Mesendoderm (in vitro differentiated cells): Measurements from ENCODE around the gene GLIS1.
A peak's percentile ranks its signal among the peaks of the same experiment; 100 is the strongest.
"Not testable (repeated sequence)": the region's sequence is repeated elsewhere in the genome, so short reads cannot be mapped to it uniquely, and the experiment has no call there.

Experiments
- DNase-seq: peaks from one replicate; pipeline ENCODE4 v3.0.0; 2013
- H2AK5ac ChIP-seq: 2 replicates; pipeline ENCODE4 v1.6.1; 2013; ENCODE audit warnings: low read length, inconsistent platforms
- H2BK120ac ChIP-seq: 2 replicates; pipeline ENCODE4 v1.6.1; 2013; ENCODE audit warnings: low read depth, mild to moderate bottlenecking, low read length, moderate library complexity, mixed read lengths
- H2BK15ac ChIP-seq: replicated peaks from 2 replicates; pipeline ENCODE4 v1.6.1; 2013; ENCODE audit warnings: low read depth, mild to moderate bottlenecking, moderate library complexity
- H2BK5ac ChIP-seq: 2 replicates; pipeline ENCODE4 v1.6.1; 2013; ENCODE audit warnings: low read length, inconsistent platforms
- H3K18ac ChIP-seq: 2 replicates; pipeline ENCODE4 v1.6.1; 2013; ENCODE audit warnings: mild to moderate bottlenecking, low read length, mixed read lengths
- H3K23ac ChIP-seq: one replicate; pipeline ENCODE4 v1.6.1; 2013; ENCODE audit warnings: low read length
- H3K27ac ChIP-seq: 2 replicates; pipeline ENCODE4 v1.5.1; 2013; ENCODE audit warnings: low read depth, mild to moderate bottlenecking, inconsistent platforms, low read length, moderate library complexity
- H3K27me3 ChIP-seq: 2 replicates; pipeline ENCODE4 v1.6.1; 2013; ENCODE audit warnings: low read length, control low read depth, mild to moderate bottlenecking, inconsistent platforms; ENCODE audit not compliant: insufficient read depth, poor library complexity
- H3K36me3 ChIP-seq: 2 replicates; pipeline ENCODE4 v1.6.1; 2013; ENCODE audit warnings: low read length, inconsistent platforms; ENCODE audit not compliant: control insufficient read depth, insufficient read depth
- H3K4ac ChIP-seq: one replicate; pipeline ENCODE4 v1.6.1; 2013; ENCODE audit warnings: low read depth, mild to moderate bottlenecking, low read length, moderate library complexity
- H3K4me1 ChIP-seq: 2 replicates; pipeline ENCODE4 v1.6.1; 2013; ENCODE audit warnings: low read depth, low read length, inconsistent platforms; ENCODE audit not compliant: control insufficient read depth
- H3K4me2 ChIP-seq: 2 replicates; pipeline ENCODE4 v1.6.1; 2013; ENCODE audit warnings: low read length
- H3K4me3 ChIP-seq: 2 replicates; pipeline ENCODE4 v1.5.1; 2013; ENCODE audit warnings: mild to moderate bottlenecking, low read length
- H3K56ac ChIP-seq: one replicate; pipeline ENCODE4 v1.6.1; 2013; ENCODE audit warnings: low read length
- H3K79me1 ChIP-seq: 2 replicates; pipeline ENCODE4 v1.6.1; 2013; ENCODE audit warnings: low read length, inconsistent platforms
- H3K79me2 ChIP-seq: 2 replicates; pipeline ENCODE4 v1.6.1; 2013; ENCODE audit warnings: mild to moderate bottlenecking, low read length; ENCODE audit not compliant: control insufficient read depth, insufficient read depth
- H3K9ac ChIP-seq: 2 replicates; pipeline ENCODE4 v1.6.1; 2013; ENCODE audit warnings: low read length, inconsistent platforms
- H4K5ac ChIP-seq: one replicate; pipeline ENCODE4 v1.6.1; 2013; ENCODE audit warnings: low read length
- H4K8ac ChIP-seq: one replicate; pipeline ENCODE4 v1.6.1; 2013; ENCODE audit warnings: low read depth, mild to moderate bottlenecking, control low read depth, low read length, moderate library complexity
- WGBS: extraction: QIAGEN DNeasy Blood & Tissue Kit; methylation state at CpG from one replicate; pipeline ENCODE4 v1.1.7; 2013; ENCODE audit warnings: low lambda C conversion rate, missing lambda C conversion rate; ENCODE audit not compliant: insufficient coverage; ENCODE audit errors: extremely low coverage; 5-methylcytosine and 5-hydroxymethylcytosine counted together

The GLIS1 gene

GRCh38 chr1:53651356-53651755 lies 87.6 kb downstream of the GLIS1 start:
- no peak overlapping the region for H3K56ac ChIP-seq
- WGBS = no CpG with 5 or more reads among the region's 1 CpG
- DNase-seq = no peak

GRCh38 chr1:53648516-53648915 lies 90.4 kb downstream of the GLIS1 start:
- H3K18ac ChIP-seq = no peak overlapping the region
- no peak overlapping the region for H2AK5ac ChIP-seq
- no peak overlapping the region for H4K5ac ChIP-seq
- no peak overlapping the region for H2BK120ac ChIP-seq
- H3K79me2 ChIP-seq = no peaks in the 10 kb centered on the region
- no peak overlapping the region for H3K27ac ChIP-seq
- no peak overlapping the region for H2BK15ac ChIP-seq
- H4K8ac ChIP-seq = no peak overlapping the region
- no peak overlapping the region for H3K23ac ChIP-seq
- no peaks in the 10 kb centered on the region for H3K79me1 ChIP-seq
- no CpG with 5 or more reads among the region's 7 CpGs for WGBS
- H3K9ac ChIP-seq = no peak overlapping the region
- H3K27me3 ChIP-seq = no peaks in the 10 kb centered on the region
- H3K4me2 ChIP-seq = no peak overlapping the region
- DNase-seq = no peak
- H2BK5ac ChIP-seq = no peak overlapping the region
- H3K4me3 ChIP-seq = no peak overlapping the region
- H3K36me3 ChIP-seq = no peaks in the 10 kb centered on the region
- H3K4ac ChIP-seq = no peak overlapping the region
- no peak overlapping the region for H3K56ac ChIP-seq
- no peaks in the 10 kb centered on the region for H3K4me1 ChIP-seq

More at GRCh38 chr1:53651356-53651755, 87.6 kb downstream of the GLIS1 start:
- Histone ChIP-seq H2BK5ac (no peak overlapping the region), H2BK15ac (no peak overlapping the region), H3K9ac (no peak overlapping the region), H3K23ac (no peak overlapping the region), H3K4me2 (no peak overlapping the region), H2AK5ac (no peak overlapping the region), H4K5ac (no peak overlapping the region), H4K8ac (no peak overlapping the region), H3K4me3 (no peak overlapping the region), H3K27me3 (no peaks in the 10 kb centered on the region), H3K36me3 (no peaks in the 10 kb centered on the region), H3K18ac (no peak overlapping the region), H3K4me1 (peaks cover 2% of the 10 kb centered on the region), H2BK120ac (no peak overlapping the region), H3K4ac (no peak overlapping the region), H3K79me2 (no peaks in the 10 kb centered on the region), H3K79me1 (peaks cover 6% of the 10 kb centered on the region), H3K27ac (no peak overlapping the region)

GRCh38 chr1:53647915-53648314 lies 91.0 kb downstream of the GLIS1 start:
- H4K8ac ChIP-seq, H3K9ac ChIP-seq, H3K27ac ChIP-seq, H3K79me2 ChIP-seq, H3K79me1 ChIP-seq, H3K56ac ChIP-seq, H3K27me3 ChIP-seq, DNase-seq, H3K4me3 ChIP-seq, H3K4ac ChIP-seq, H3K4me1 ChIP-seq, H3K23ac ChIP-seq, H4K5ac ChIP-seq, H2AK5ac ChIP-seq, H2BK5ac ChIP-seq, H3K36me3 ChIP-seq, H2BK15ac ChIP-seq, H3K18ac ChIP-seq, H3K4me2 ChIP-seq, H2BK120ac ChIP-seq: not testable (repeated sequence)
- WGBS = no CpG with 5 or more reads among the region's 4 CpGs

GRCh38 chr1:53646732-53647131 lies 92.2 kb downstream of the GLIS1 start:
- Histone ChIP-seq H3K4ac (no peak overlapping the region), H2BK5ac (no peak overlapping the region)

DNA sequence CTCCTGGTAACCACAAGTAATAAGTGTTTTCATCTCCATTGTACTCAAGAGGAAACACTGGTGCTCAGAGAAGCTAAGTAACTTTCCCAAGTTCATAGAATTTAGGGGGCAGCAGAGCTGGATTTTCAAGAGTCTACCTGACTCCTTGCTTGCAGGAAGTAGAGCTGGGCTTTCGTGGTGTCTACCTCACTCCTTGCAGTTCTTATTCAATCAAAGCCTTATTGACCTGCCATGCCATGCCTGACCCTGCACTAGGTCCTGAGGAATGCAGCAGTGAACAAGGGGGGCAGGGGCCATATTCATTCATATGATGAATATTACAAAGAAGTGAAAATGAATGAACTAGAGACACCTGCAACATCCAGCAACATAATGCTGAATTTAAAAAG lies 93.3 kb downstream of the GLIS1 start:
- no CpG with 5 or more reads among the region's 1 CpG for WGBS
- H3K27me3 ChIP-seq = no peaks in the 10 kb centered on the region
- H3K18ac ChIP-seq = no peak overlapping the region

More at GRCh38 chr1:53646732-53647131, 92.2 kb downstream of the GLIS1 start:
- Histone ChIP-seq H3K36me3 (no peaks in the 10 kb centered on the region), H3K4me2 (no peak overlapping the region), H3K9ac (no peak overlapping the region), H3K18ac (no peak overlapping the region), H4K8ac (no peak overlapping the region), H3K23ac (no peak overlapping the region), H2BK15ac (no peak overlapping the region), H3K27me3 (no peaks in the 10 kb centered on the region), H4K5ac (no peak overlapping the region), H3K79me1 (peaks cover 3% of the 10 kb centered on the region), H3K4me1 (no peaks in the 10 kb centered on the region), H2BK120ac (no peak overlapping the region), H3K27ac (no peak overlapping the region), H3K56ac (no peak overlapping the region), H3K4me3 (no peak overlapping the region), H3K79me2 (no peaks in the 10 kb centered on the region), H2AK5ac (no peak overlapping the region)
- no peak for DNase-seq

GRCh38 chr1:53644909-53645689 lies 93.9 kb downstream of the GLIS1 start:
- no peak overlapping the region for H3K9ac ChIP-seq
- no peak overlapping the region for H3K56ac ChIP-seq
- H3K18ac ChIP-seq = no peak overlapping the region
- no peak overlapping the region for H2AK5ac ChIP-seq
- H2BK5ac ChIP-seq = no peak overlapping the region
- H2BK15ac ChIP-seq = no peak overlapping the region
- H4K5ac ChIP-seq = no peak overlapping the region
- no peak overlapping the region for H4K8ac ChIP-seq
- no peak overlapping the region for H3K4me3 ChIP-seq
- peaks cover 3% of the 10 kb centered on the region for H3K79me1 ChIP-seq
- no peaks in the 10 kb centered on the region for H3K36me3 ChIP-seq
- no peak overlapping the region for H3K23ac ChIP-seq
- no peak overlapping the region for H3K27ac ChIP-seq
- H3K4ac ChIP-seq = no peak overlapping the region
- H2BK120ac ChIP-seq = no peak overlapping the region
- peak; percentile 55 for DNase-seq
- H3K4me2 ChIP-seq = no peak overlapping the region
- WGBS = no CpG with 5 or more reads among the region's 14 CpGs
- no peaks in the 10 kb centered on the region for H3K79me2 ChIP-seq
- H3K27me3 ChIP-seq = no peaks in the 10 kb centered on the region
- no peaks in the 10 kb centered on the region for H3K4me1 ChIP-seq

More for the DNA sequence above, 93.3 kb downstream of the GLIS1 start:
- H4K5ac ChIP-seq = no peak overlapping the region
- no peak for DNase-seq
- H4K8ac ChIP-seq = no peak overlapping the region
- no peak overlapping the region for H2BK15ac ChIP-seq
- no peak overlapping the region for H3K4me2 ChIP-seq
- H2AK5ac ChIP-seq = no peak overlapping the region
- H3K4me1 ChIP-seq = no peaks in the 10 kb centered on the region
- no peak overlapping the region for H2BK120ac ChIP-seq
- H3K27ac ChIP-seq = no peak overlapping the region
- no peak overlapping the region for H3K4ac ChIP-seq
- H2BK5ac ChIP-seq = no peak overlapping the region
- peaks cover 3% of the 10 kb centered on the region for H3K79me1 ChIP-seq
- no peak overlapping the region for H3K9ac ChIP-seq
- no peaks in the 10 kb centered on the region for H3K79me2 ChIP-seq
- H3K23ac ChIP-seq = no peak overlapping the region
- H3K56ac ChIP-seq = no peak overlapping the region
- H3K4me3 ChIP-seq = no peak overlapping the region
- H3K36me3 ChIP-seq = no peaks in the 10 kb centered on the region
